Esophagus muscularis mucosa (tissue), 3 donors: ENCODE results near the gene TBC1D5.

Experiments used
- CTCF ChIP-seq, 3 experiments: fragments of 200-600 bp in 2 of 3; fragments of 450-650 bp in 1 of 3; sonication (generic) in 2 of 3; IDR thresholded peaks; one replicate each; pipeline ENCODE4 v1.5.1; 2017 to 2019; ENCODE audit warnings: antibody characterized with exemption in 3 of 3, mild to moderate bottlenecking in 2 of 3, moderate library complexity in 1 of 3
- POLR2A ChIP-seq: fragments of 450-650 bp; IDR thresholded peaks from one replicate; pipeline ENCODE4 v1.6.1; 2017; ENCODE audit warnings: antibody characterized with exemption, moderate library complexity, mild to moderate bottlenecking, low read depth
- POLR2AphosphoS5 ChIP-seq, 2 donors: sonication (generic); formaldehyde crosslinking; IDR thresholded peaks; one replicate each; pipeline ENCODE4 v1.6.1; 2017; ENCODE audit warnings: antibody characterized with exemption in 2 of 2

- TF ChIP-seq CTCF (IDR thresholded peaks at IDR 0.05), result no peak
- no peak for TF ChIP-seq POLR2AphosphoS5 (IDR thresholded peaks at IDR 0.05)
- no peak for TF ChIP-seq POLR2A
Measured at GRCh38 chr3:17204049-17204650, 538.3 kb downstream of the TBC1D5 start.
